ENCODE measurements around the gene MLLT1.

GRCh38 chr19:6185835-6186834 lies 93.6 kb downstream of the MLLT1 start:
- TF ChIP-seq EZH2 (IDR thresholded peaks at IDR 0.05; ENCODE audit: borderline replicate concordance, insufficient read depth, low read depth, low read length, poor library complexity, severe bottlenecking): no peak
- TF ChIP-seq, protein P1, sequence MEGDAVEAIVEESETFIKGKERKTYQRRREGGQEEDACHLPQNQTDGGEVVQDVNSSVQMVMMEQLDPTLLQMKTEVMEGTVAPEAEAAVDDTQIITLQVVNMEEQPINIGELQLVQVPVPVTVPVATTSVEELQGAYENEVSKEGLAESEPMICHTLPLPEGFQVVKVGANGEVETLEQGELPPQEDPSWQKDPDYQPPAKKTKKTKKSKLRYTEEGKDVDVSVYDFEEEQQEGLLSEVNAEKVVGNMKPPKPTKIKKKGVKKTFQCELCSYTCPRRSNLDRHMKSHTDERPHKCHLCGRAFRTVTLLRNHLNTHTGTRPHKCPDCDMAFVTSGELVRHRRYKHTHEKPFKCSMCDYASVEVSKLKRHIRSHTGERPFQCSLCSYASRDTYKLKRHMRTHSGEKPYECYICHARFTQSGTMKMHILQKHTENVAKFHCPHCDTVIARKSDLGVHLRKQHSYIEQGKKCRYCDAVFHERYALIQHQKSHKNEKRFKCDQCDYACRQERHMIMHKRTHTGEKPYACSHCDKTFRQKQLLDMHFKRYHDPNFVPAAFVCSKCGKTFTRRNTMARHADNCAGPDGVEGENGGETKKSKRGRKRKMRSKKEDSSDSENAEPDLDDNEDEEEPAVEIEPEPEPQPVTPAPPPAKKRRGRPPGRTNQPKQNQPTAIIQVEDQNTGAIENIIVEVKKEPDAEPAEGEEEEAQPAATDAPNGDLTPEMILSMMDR (IDR thresholded peaks at IDR 0.05): no peak

Measured in B cell (primary cell).